H1 (cell line): ENCODE data around the gene MACF1. TPM values are rescaled to one million over a fixed set of nuclear protein-coding genes. Genes with fewer than 3 reads are reported as not detected.

ENCODE experiments used
- CTCF ChIA-PET: fragments of 300-600 bp; sonication (Branson Sonifier 250); formaldehyde crosslinking; loops from one replicate; lab custom pipeline; 2021; ENCODE audit not compliant: partially characterized antibody; lab: Charles Lee
- POLR2A ChIA-PET: fragments of 300-600 bp; sonication (Branson Sonifier 250); formaldehyde crosslinking; loops from one replicate; lab custom pipeline; 2021; ENCODE audit warnings: inconsistent platforms; ENCODE audit not compliant: partially characterized antibody; lab: Charles Lee
- DNase-seq, 2 experiments: peaks; one replicate each; pipeline versions ENCODE4 v3.0.0 to v3.0.0-alpha.2; 2010 to 2022; ENCODE audit warnings: low spot score in 2 of 2, low read depth in 1 of 2, mixed read lengths in 1 of 2
- FAIRE-seq: peaks from 2 replicates; lab custom pipeline; 2011; peaks lifted over from hg19 to GRCh38; lab: Jason Lieb, UNC
- H2AFZ ChIP-seq: 2 replicates; pipeline ENCODE4 v1.8.1; 2012; ENCODE audit warnings: low read length, inconsistent platforms
- H2AK5ac ChIP-seq: 2 replicates; pipeline ENCODE4 v1.6.1; 2013; ENCODE audit warnings: low read depth, low read length
- H2BK120ac ChIP-seq: replicated peaks from 2 replicates; pipeline ENCODE3; 2013; ENCODE audit warnings: low read depth, low read length, inconsistent platforms
- H2BK12ac ChIP-seq: 2 replicates; pipeline ENCODE4 v1.6.1; 2013; ENCODE audit warnings: low read depth, low read length
- H2BK15ac ChIP-seq: 2 replicates; pipeline ENCODE4 v1.6.1; 2013; ENCODE audit warnings: low read length
- H2BK20ac ChIP-seq: 2 replicates; pipeline ENCODE4 v1.6.1; 2013; ENCODE audit warnings: low read length
- H2BK5ac ChIP-seq: 2 replicates; pipeline ENCODE4 v1.6.1; 2013; ENCODE audit warnings: low read depth, low read length
- H3K14ac ChIP-seq: 2 replicates; pipeline ENCODE4 v1.6.1; 2013; ENCODE audit warnings: inconsistent platforms; ENCODE audit not compliant: insufficient read length
- H3K18ac ChIP-seq: 2 replicates; pipeline ENCODE4 v1.6.1; 2013; ENCODE audit warnings: low read length; ENCODE audit errors: extremely low read depth
- H3K23ac ChIP-seq: 2 replicates; pipeline ENCODE4 v1.6.1; 2013; ENCODE audit warnings: inconsistent platforms; ENCODE audit not compliant: insufficient read length
- H3K23me2 ChIP-seq: 2 replicates; pipeline ENCODE4 v1.6.1; 2013; ENCODE audit warnings: low read depth, low read length
- H3K27ac ChIP-seq: 2 replicates; pipeline ENCODE4 v1.6.1; 2011; ENCODE audit warnings: low read depth, low read length, inconsistent platforms
- H3K27me3 ChIP-seq, 4 experiments: replicated peaks in 1 of 4; 1 replicate in 1 of 4; 2 replicates in 3 of 4; pipeline versions ENCODE4 v1.6.1 to v1.8.1; 2011 to 2013; ENCODE audit warnings: low read length in 3 of 4, mild to moderate bottlenecking in 3 of 4, inconsistent platforms in 2 of 4, mixed read lengths in 2 of 4, moderate library complexity in 1 of 4; ENCODE audit not compliant: control insufficient read depth in 3 of 4, insufficient read depth in 3 of 4; ENCODE audit errors: extremely low read depth in 1 of 4
- H3K36me3 ChIP-seq, 4 experiments: 2 replicates each; pipeline versions ENCODE4 v1.6.1 to v1.8.1; 2011 to 2013; ENCODE audit warnings: mild to moderate bottlenecking in 4 of 4, low read length in 3 of 4, moderate library complexity in 2 of 4, control low read depth in 1 of 4, inconsistent platforms in 1 of 4; ENCODE audit not compliant: insufficient read depth in 4 of 4, control insufficient read depth in 2 of 4
- H3K4ac ChIP-seq: replicated peaks from 2 replicates; pipeline ENCODE3; 2013; ENCODE audit warnings: low read length, low read depth, mixed read lengths, inconsistent platforms; ENCODE audit not compliant: insufficient read length
- H3K4me1 ChIP-seq, 4 experiments: replicated peaks in 1 of 4; 1 replicate in 1 of 4; 2 replicates in 3 of 4; pipeline versions ENCODE4 v1.6.1 to v1.8.1; 2011 to 2013; ENCODE audit warnings: low read length in 3 of 4, inconsistent platforms in 2 of 4, mixed read lengths in 1 of 4; ENCODE audit not compliant: insufficient read depth in 4 of 4, control insufficient read depth in 3 of 4
- H3K4me2 ChIP-seq, 2 experiments: 2 replicates each; pipeline versions ENCODE4 v1.6.1 to v1.8.1; 2011 to 2013; ENCODE audit warnings: low read depth in 2 of 2, low read length in 2 of 2, control low read depth in 1 of 2, inconsistent platforms in 1 of 2, mild to moderate bottlenecking in 1 of 2; ENCODE audit not compliant: insufficient read depth in 1 of 2
- H3K4me3 ChIP-seq, 4 experiments: fragments of 200-600, 300-600 bp in 1 of 4; sonication (generic), shearing (Covaris generic), sonication (Bioruptor Twin) in 1 of 4; 2 replicates each; pipeline versions ENCODE4 v1.5.1 to v1.8.1; 2011 to 2016; ENCODE audit warnings: low read length in 4 of 4, low read depth in 3 of 4, control low read depth in 2 of 4, inconsistent platforms in 2 of 4, mild to moderate bottlenecking in 2 of 4, mixed read lengths in 1 of 4, moderate library complexity in 1 of 4; ENCODE audit not compliant: insufficient read depth in 2 of 4; ENCODE audit errors: extremely low read depth in 1 of 4
- H3K56ac ChIP-seq: replicated peaks from 2 replicates; pipeline ENCODE3; 2013; ENCODE audit warnings: low read depth, mild to moderate bottlenecking, mixed read lengths, low read length, inconsistent platforms; ENCODE audit not compliant: insufficient read length
- H3K79me1 ChIP-seq: 2 replicates; pipeline ENCODE4 v1.6.1; 2013; ENCODE audit warnings: low read depth, low read length, control low read depth
- H3K79me2 ChIP-seq, 2 experiments: 2 replicates each; pipeline versions ENCODE4 v1.6.1 to v1.8.1; 2012 to 2013; ENCODE audit warnings: low read length in 2 of 2, mild to moderate bottlenecking in 2 of 2, inconsistent platforms in 1 of 2; ENCODE audit not compliant: insufficient read depth in 2 of 2, control insufficient read depth in 1 of 2
- H3K9ac ChIP-seq, 4 experiments: replicated peaks in 1 of 4; 1 replicate in 1 of 4; 2 replicates in 3 of 4; pipeline versions ENCODE4 v1.6.1 to v1.8.1; 2011 to 2013; ENCODE audit warnings: low read depth in 3 of 4, low read length in 3 of 4, control low read depth in 2 of 4, mild to moderate bottlenecking in 2 of 4, moderate library complexity in 2 of 4, inconsistent platforms in 1 of 4; ENCODE audit errors: extremely low read depth in 1 of 4
- H3K9me3 ChIP-seq, 2 experiments: 2 replicates each; pipeline versions ENCODE4 v1.6.1 to v1.8.1; 2012 to 2013; ENCODE audit warnings: mild to moderate bottlenecking in 2 of 2, moderate library complexity in 2 of 2, control low read depth in 1 of 2, inconsistent platforms in 1 of 2, low read depth in 1 of 2, low read length in 1 of 2, mixed read lengths in 1 of 2; ENCODE audit not compliant: insufficient read depth in 2 of 2
- H4K20me1 ChIP-seq, 2 experiments: replicated peaks in 1 of 2; 2 replicates each; pipeline versions ENCODE3 to v1.8.1; 2011 to 2013; ENCODE audit warnings: inconsistent platforms in 2 of 2, low read length in 2 of 2, mild to moderate bottlenecking in 1 of 2; ENCODE audit not compliant: insufficient read depth in 2 of 2, control insufficient read depth in 1 of 2
- H4K5ac ChIP-seq: 2 replicates; pipeline ENCODE4 v1.6.1; 2013; ENCODE audit warnings: low read length, low read depth, mixed read lengths, inconsistent platforms; ENCODE audit not compliant: insufficient read length
- H4K8ac ChIP-seq: 2 replicates; pipeline ENCODE4 v1.8.0; 2013; ENCODE audit warnings: mild to moderate bottlenecking, moderate library complexity, low read length, inconsistent platforms; ENCODE audit not compliant: insufficient read depth; ENCODE audit errors: extremely low read depth
- H4K91ac ChIP-seq: replicated peaks from 2 replicates; pipeline ENCODE3; 2013; ENCODE audit warnings: low read length, mixed read lengths, inconsistent platforms; ENCODE audit not compliant: insufficient read length
- BCL11A ChIP-seq, 2 experiments: IDR thresholded peaks; one replicate each; pipeline ENCODE4 v1.6.1; 2011; ENCODE audit warnings: low read depth in 2 of 2, low read length in 2 of 2, mild to moderate bottlenecking in 2 of 2
- CHD2 ChIP-seq: IDR thresholded peaks from 2 replicates; pipeline ENCODE4 v1.6.1; 2012; ENCODE audit warnings: low read length, improper control_type of control experiment
- EP300 ChIP-seq, 2 experiments: IDR thresholded peaks; 1 replicate in 1 of 2; 2 replicates in 1 of 2; pipeline ENCODE4 v1.6.1; 2011 to 2012; ENCODE audit warnings: low read depth in 2 of 2, low read length in 2 of 2, mild to moderate bottlenecking in 2 of 2, borderline replicate concordance in 1 of 2, inconsistent platforms in 1 of 2, moderate library complexity in 1 of 2
- JUND ChIP-seq: IDR thresholded peaks from 2 replicates; pipeline ENCODE4 v1.6.1; 2011; ENCODE audit warnings: mild to moderate bottlenecking, improper control_type of control experiment, low read length
- KDM1A ChIP-seq: fragments of 200-600, 300-600 bp; sonication (generic); IDR thresholded peaks from 2 replicates; pipeline ENCODE4 v1.7.1; 2016; ENCODE audit warnings: mild to moderate bottlenecking, low read length, borderline replicate concordance
- PHF8 ChIP-seq: fragments of 200-600 bp; sonication (generic); conservative IDR thresholded peaks from 2 replicates; pipeline ENCODE4 v1.7.1; 2012; ENCODE audit warnings: low read depth, mild to moderate bottlenecking, inconsistent platforms, low read length, moderate library complexity
- RNF2 ChIP-seq: fragments of 200-900, 300-1000 bp; sonication (generic); IDR thresholded peaks from 2 replicates; pipeline ENCODE4 v1.7.1; 2016; ENCODE audit warnings: borderline replicate concordance, low read depth, mild to moderate bottlenecking, antibody characterized with exemption, low read length; ENCODE audit not compliant: poor library complexity, severe bottlenecking; ENCODE audit errors: missing control alignments
- SUZ12 ChIP-seq: fragments of 200-600 bp; sonication (generic); IDR thresholded peaks from 2 replicates; pipeline ENCODE4 v1.6.1; 2012; ENCODE audit warnings: mild to moderate bottlenecking, inconsistent platforms, low read length, moderate library complexity, mixed read lengths
- TCF12 ChIP-seq: IDR thresholded peaks from 2 replicates; pipeline ENCODE4 v1.6.1; 2011; ENCODE audit warnings: low read depth, mild to moderate bottlenecking, low read length
- ZNF274 ChIP-seq: IDR thresholded peaks from 2 replicates; pipeline ENCODE4 v1.7.0; 2012; ENCODE audit warnings: low read length, borderline replicate concordance; ENCODE audit errors: extremely low read depth
- WGBS, 2 experiments: shearing (Covaris generic) in 1 of 2; methylation state at CpG; one replicate each; pipeline versions ENCODE4 v1.1.6 to v1.1.7; 2013 to 2015; ENCODE audit warnings: low lambda C conversion rate in 2 of 2, mixed read lengths in 2 of 2, inconsistent platforms in 1 of 2, low coverage in 1 of 2, missing lambda C conversion rate in 1 of 2; ENCODE audit not compliant: insufficient replicate concordance in 2 of 2, insufficient coverage in 1 of 2, insufficient read length in 1 of 2; ENCODE audit errors: extremely low coverage in 1 of 2, missing lambda C conversion rate in 1 of 2; 5-methylcytosine and 5-hydroxymethylcytosine counted together
- polyA plus RNA-seq, 7 experiments: library from polyadenylated mRNA; depleted of rRNA in 3 of 7; stranded (reverse) in 5 of 7; unstranded in 2 of 7; fragments of >200 nt in 5 of 7; fragments of 200-250 nt in 2 of 7; gene quantifications; 1 replicate in 5 of 7; 2 replicates in 1 of 7; 4 replicates in 1 of 7; pipeline versions ENCODE4 v1.2.1 to v1.2.3, GENCODE V29; 2011 to 2013; ENCODE audit warnings: missing spikeins in 2 of 7, mixed read lengths in 2 of 7
- total RNA-seq: library from RNA; stranded (reverse); fragmentation: NEBNext Ultra II Directional; extraction: Animal tissue kit (Norgen Biotek cat#: 25700); gene quantifications from 2 replicates; pipeline ENCODE4 v1.2.1, GENCODE V29; 2021

MACF1 gene
- total and polyA plus RNA-seq, 2 of the 8 experiments (the other 6 are each of a cell fraction or from before 2014, with no cell fraction given), result 59.8 to 285 TPM

- peaks cover 0 to 3% (median 1%) of the 10 kb centered on the region in 4 experiments; a peak in 2 of 7 replicates for H3K4me1 ChIP-seq
- WGBS, 2 experiments, result 82% methylated on average over 6 of the region's 6 CpGs; no CpG with 5 or more reads in 1 of the 2 experiments
- no peak for TF ChIP-seq CHD2
- no peak for TF ChIP-seq ZNF274
- TF ChIP-seq PHF8, result no peak
- TF ChIP-seq BCL11A (IDR thresholded peaks at IDR 0.05; ENCODE audit: low read depth in 2 of 2, low read length in 2 of 2), result no peak
- TF ChIP-seq TCF12, result no peak
- no peak for TF ChIP-seq JUND
- TF ChIP-seq EP300 (IDR thresholded peaks at IDR 0.05; ENCODE audit: borderline replicate concordance in 1 of 2, low read depth in 2 of 2, low read length in 2 of 2), result no peak
- no peak for TF ChIP-seq SUZ12
- no peak for TF ChIP-seq KDM1A
- no peak for TF ChIP-seq RNF2
These were observed 8.0 kb upstream of the MACF1 start for GRCh38 chr1:39196244-39197215.

More at GRCh38 chr1:39196244-39197215, 8.0 kb upstream of the MACF1 start:
- Histone ChIP-seq H3K79me1 (peaks cover 3% of the 10 kb centered on the region; the same call in 1 of the 2 replicates), H4K8ac (no peak overlapping the region), H2BK5ac (no peak overlapping the region), H2BK20ac (no peak overlapping the region), H3K27me3 (no peaks in the 10 kb centered on the region), H3K79me2 (peaks cover 0 to 83% of the 10 kb centered on the region in 2 experiments; a peak in 3 of 4 replicates), H4K5ac (no peak overlapping the region), H3K9me3 (no peaks in the 10 kb centered on the region), H3K36me3 (no peaks in the 10 kb centered on the region), H2AK5ac (no peak overlapping the region), H3K23me2 (no peaks in the 10 kb centered on the region), H4K20me1 (peaks cover 0 to 5% of the 10 kb centered on the region in 2 experiments), H3K56ac (no peak overlapping the region), H2BK12ac (no peak overlapping the region), H3K23ac (no peak overlapping the region), H3K14ac (no peak overlapping the region), H3K4ac (no peak overlapping the region), H4K91ac (no peak overlapping the region), H3K27ac (no peak overlapping the region), H3K9ac (no peak overlapping the region), H2BK120ac (no peak overlapping the region), H3K18ac (no peak overlapping the region), H3K4me3 (no peak overlapping the region), H2AFZ (no peak overlapping the region), H3K4me2 (no peak overlapping the region), H2BK15ac (no peak overlapping the region)
- CTCF ChIA-PET, result interaction anchor here (0.7 to 1.9 kb wide), 5 partner anchors 9 to 98 kb away, joined by 3 to 7 read pairs (median 3); no protein-coding TSS in a partner anchor
- POLR2A ChIA-PET, result no interaction called here
- FAIRE-seq (no peak), DNase-seq (no peak)
